ENCODE measurements around the gene PHOX2B.
"Not testable (repeated sequence)": the region's sequence is repeated elsewhere in the genome, so short reads cannot be mapped to it uniquely, and the experiment has no call there.

The PHOX2B gene

GRCh38 chr4:41747230-41748055 is 1.1 kb downstream of the PHOX2B start:
- no peak for DNase-seq

GRCh38 chr4:41746440-41747229 is 1.9 kb downstream of the PHOX2B start:
- no peak for DNase-seq

- no peak for DNase-seq
These were observed 2.5 kb downstream of the PHOX2B start for GRCh38 chr4:41746025-41746439.

GRCh38 chr4:41745292-41746024 is 3.1 kb downstream of the PHOX2B start:
- no peak for DNase-seq

- DNase-seq = no peak
These were observed 3.8 kb downstream of the PHOX2B start for GRCh38 chr4:41744572-41745291.

- no peak for DNase-seq
These were observed 7.2 kb downstream of the PHOX2B start for GRCh38 chr4:41741354-41741753.

- DNase-seq = not testable (repeated sequence)
These were observed 11.0 kb downstream of the PHOX2B start for GRCh38 chr4:41737491-41737890.

GRCh38 chr4:41734371-41734770 is 14.2 kb downstream of the PHOX2B start:
- no peak for DNase-seq

- DNase-seq = no peak
These were observed 16.9 kb downstream of the PHOX2B start for GRCh38 chr4:41731569-41732126.

GRCh38 chr4:41728573-41728913 is 20.0 kb downstream of the PHOX2B start:
- DNase-seq = no peak

- no peak for DNase-seq
These were observed 20.5 kb downstream of the PHOX2B start for GRCh38 chr4:41727861-41728572.

GRCh38 chr4:41725254-41725653 is 23.3 kb downstream of the PHOX2B start:
- no peak for DNase-seq

GRCh38 chr4:41723286-41723685 is 25.2 kb downstream of the PHOX2B start:
- DNase-seq = no peak

- DNase-seq = no peak
These were observed 26.3 kb downstream of the PHOX2B start for GRCh38 chr4:41722181-41722580.

- DNase-seq = no peak
These were observed 29.1 kb downstream of the PHOX2B start for GRCh38 chr4:41719417-41719816.

GRCh38 chr4:41718907-41719306 is 29.6 kb downstream of the PHOX2B start:
- DNase-seq = no peak

- DNase-seq = no peak
These were observed 33.4 kb downstream of the PHOX2B start for GRCh38 chr4:41715155-41715554.

GRCh38 chr4:41714364-41715000 is 34.0 kb downstream of the PHOX2B start:
- no peak for DNase-seq

GRCh38 chr4:41713768-41714167 is 34.8 kb downstream of the PHOX2B start:
- DNase-seq = no peak

- DNase-seq = no peak
These were observed 36.1 kb downstream of the PHOX2B start for GRCh38 chr4:41712425-41712824.

- not testable (repeated sequence) for DNase-seq
These were observed 36.9 kb downstream of the PHOX2B start for GRCh38 chr4:41711654-41712053.
